K562 (cell line): ENCODE results near the gene CCDC28B. TPM values are rescaled to one million over a fixed set of nuclear protein-coding genes. Genes with fewer than 3 reads are reported as not detected.

Experiments
- CXXC5 ChIP-seq: fragments of 250-450 bp; sonication (Bioruptor Pico); IDR thresholded peaks from 2 replicates; pipeline ENCODE4 v1.8.0; 2022; ENCODE audit warnings: inconsistent platforms, mild to moderate bottlenecking, moderate library complexity
- ELF1 ChIP-seq: fragments of 200-800 bp; sonication (Bioruptor generic); IDR thresholded peaks from 2 replicates; pipeline ENCODE4 v1.6.1; 2016; ENCODE audit warnings: missing genetic modification characterization, missing compliant biosample characterization
- FOXK2 ChIP-seq, 2 experiments: fragments of 450-650 bp; IDR thresholded peaks in 1 of 2; conservative IDR thresholded peaks in 1 of 2; 2 replicates each; pipeline ENCODE4 v1.6.1; 2016; ENCODE audit warnings: low read depth in 2 of 2, mild to moderate bottlenecking in 1 of 2
- ID3 ChIP-seq, 2 experiments: fragments of 250-450 bp in 1 of 2; fragments of 450-650 bp in 1 of 2; sonication (Bioruptor Pico) in 1 of 2; IDR thresholded peaks; 2 replicates each; pipeline versions ENCODE4 v1.6.1 to v1.8.0; 2016 to 2021; ENCODE audit warnings: mild to moderate bottlenecking in 2 of 2, moderate library complexity in 2 of 2, missing compliant biosample characterization in 1 of 2, missing genetic modification characterization in 1 of 2
- IRF1 ChIP-seq: sonication (generic); formaldehyde crosslinking; IDR thresholded peaks from 2 replicates; pipeline ENCODE4 v1.8.0; 2022; ENCODE audit warnings: missing genetic modification reagents, mild to moderate bottlenecking, borderline replicate concordance
- MED1 ChIP-seq: sonication (generic); formaldehyde crosslinking; IDR thresholded peaks from 2 replicates; pipeline ENCODE4 v1.8.1; 2023; ENCODE audit warnings: missing genetic modification reagents, borderline replicate concordance
- NR0B1 ChIP-seq: fragments of 450-650 bp; IDR thresholded peaks from one replicate; pipeline ENCODE4 v1.6.1; 2018; ENCODE audit warnings: mild to moderate bottlenecking, moderate library complexity; ENCODE audit not compliant: partially characterized antibody
- POLR2AphosphoS2 ChIP-seq: IDR thresholded peaks from 2 replicates; pipeline ENCODE4 v1.6.1; 2012; ENCODE audit warnings: low read length, improper control_type of control experiment
- PTRF ChIP-seq: fragments of 450-650 bp; IDR thresholded peaks from 2 replicates; pipeline ENCODE4 v1.6.1; 2016; ENCODE audit warnings: mild to moderate bottlenecking, missing genetic modification characterization, missing compliant biosample characterization
- RBBP5 ChIP-seq: fragments of 200-600 bp; sonication (generic); IDR thresholded peaks from 2 replicates; pipeline ENCODE4 v1.6.1; 2012; ENCODE audit warnings: borderline replicate concordance, mild to moderate bottlenecking, low read length, control low read depth, inconsistent platforms; ENCODE audit not compliant: insufficient read depth, poor library complexity, severe bottlenecking
- RBM34 ChIP-seq: fragments of 200-400 bp; formaldehyde crosslinking; IDR thresholded peaks from 2 replicates; pipeline ENCODE4 v1.6.1; 2018; ENCODE audit warnings: low read length, borderline replicate concordance; ENCODE audit not compliant: insufficient read depth
- SRF ChIP-seq, 2 experiments: fragments of 250-450, 450-650 bp in 1 of 2; sonication (Bioruptor Pico) in 1 of 2; sonication (generic) in 1 of 2; formaldehyde crosslinking; IDR thresholded peaks; 2 replicates each; pipeline versions ENCODE4 v1.5.0 to v1.5.1; 2020 to 2022; ENCODE audit warnings: mild to moderate bottlenecking in 1 of 2, missing genetic modification reagents in 1 of 2
- TRIM28 ChIP-seq: fragments of 450-650 bp; IDR thresholded peaks from 2 replicates; pipeline ENCODE4 v1.6.1; 2017
- ZNF175 ChIP-seq: fragments of 200-800 bp; sonication (Bioruptor generic); IDR thresholded peaks from 2 replicates; pipeline ENCODE4 v1.6.1; 2016; ENCODE audit warnings: low read depth, mild to moderate bottlenecking, missing genetic modification characterization, missing compliant biosample characterization
- ZNF277 ChIP-seq: fragments of 250-450 bp; sonication (Bioruptor Pico); IDR thresholded peaks from 2 replicates; pipeline ENCODE4 v1.8.0; 2022; ENCODE audit warnings: inconsistent platforms, mild to moderate bottlenecking, moderate library complexity, borderline replicate concordance
- ZNF3 ChIP-seq: fragments of 250-450 bp; sonication (Bioruptor Pico); IDR thresholded peaks from 2 replicates; pipeline ENCODE4 v1.5.0; 2021; ENCODE audit warnings: mild to moderate bottlenecking, moderate library complexity
- ZNF77 ChIP-seq: fragments of 250-450 bp; sonication (Bioruptor Pico); IDR thresholded peaks from 2 replicates; pipeline ENCODE4 v1.5.0; 2020
- polyA plus RNA-seq, 8 experiments: library from polyadenylated mRNA; depleted of rRNA in 4 of 8; stranded (reverse) in 5 of 8; unstranded in 3 of 8; fragments of >200 nt; fragmentation: Nextera tagmentation in 2 of 8; fragmentation: Illumina TruSeq in 1 of 8; extraction: Ambion mirVana in 2 of 8; extraction: Trizol in 1 of 8; gene quantifications; 2 replicates each; pipeline versions ENCODE4 v1.2.1 to v1.2.3, GENCODE V29; 2011 to 2014; ENCODE audit warnings: inconsistent platforms in 1 of 8, missing spikeins in 1 of 8
- total RNA-seq, 7 experiments: library from RNA; depleted of rRNA in 6 of 7; stranded (reverse); fragments of >200 nt in 6 of 7; fragmentation: Illumina TruSeq in 2 of 7; extraction: Trizol in 2 of 7; gene quantifications; 2 replicates each; pipeline versions ENCODE4 v1.2.1 to v1.2.3, GENCODE V29; 2011 to 2021; ENCODE audit warnings: low replicate concordance in 1 of 7
- TF ChIP-seq, protein P1 (sequence below), 2 experiments: fragments of 450-650 bp in 1 of 2; IDR thresholded peaks; 2 replicates each; pipeline ENCODE4 v1.6.1; 2011 to 2017; ENCODE audit warnings: low read depth in 2 of 2, antibody characterized with exemption in 1 of 2, borderline replicate concordance in 1 of 2, low read length in 1 of 2, mild to moderate bottlenecking in 1 of 2, mixed read lengths in 1 of 2; ENCODE audit not compliant: control insufficient read depth in 1 of 2

CCDC28B gene
- total and polyA plus RNA-seq, 9 of the 15 experiments (the other 6 are each of a cell fraction or from before 2014, with no cell fraction given): 5.7 to 54.5 (median 31.7) TPM

DNA sequence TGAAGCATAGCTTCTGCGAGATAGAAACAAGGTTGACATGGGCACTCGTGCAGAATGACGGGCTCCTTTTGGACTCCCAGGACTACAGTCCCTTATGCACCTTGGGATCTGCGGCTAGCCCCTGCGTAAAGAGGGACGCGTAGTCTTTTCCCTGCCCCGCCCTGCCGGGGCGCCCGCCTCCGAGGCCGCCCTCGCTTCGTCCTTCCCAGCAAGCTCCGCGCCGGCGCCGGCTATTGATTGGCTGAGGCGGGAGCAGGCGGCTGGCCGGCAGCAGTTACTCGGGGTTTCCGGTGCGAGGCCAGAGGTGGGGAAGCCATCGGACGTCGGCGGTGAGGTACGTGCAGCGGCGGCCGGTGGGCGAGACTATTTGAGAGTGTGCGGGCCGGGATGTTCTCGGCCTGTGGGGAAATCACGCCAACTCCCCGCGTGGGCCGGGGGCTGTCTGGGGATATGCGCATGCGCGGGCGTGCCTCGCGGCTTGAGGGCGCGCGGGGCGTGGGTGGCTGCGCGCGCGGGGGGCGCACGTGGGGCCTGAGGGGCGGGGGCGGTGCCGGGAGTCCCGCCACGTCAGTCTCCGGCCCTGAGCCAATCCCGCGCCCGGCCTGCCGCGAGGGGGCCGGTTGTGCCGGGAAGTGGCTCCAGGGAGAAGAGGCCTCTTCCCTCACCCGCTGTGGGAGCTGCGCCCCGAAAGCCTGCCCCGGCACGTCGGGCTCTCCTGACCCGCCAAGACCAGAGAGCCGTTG is 20.8 kb upstream of the CCDC28B start, which contains the start of gene TXLNA (continued):
- TF ChIP-seq, protein P1, sequence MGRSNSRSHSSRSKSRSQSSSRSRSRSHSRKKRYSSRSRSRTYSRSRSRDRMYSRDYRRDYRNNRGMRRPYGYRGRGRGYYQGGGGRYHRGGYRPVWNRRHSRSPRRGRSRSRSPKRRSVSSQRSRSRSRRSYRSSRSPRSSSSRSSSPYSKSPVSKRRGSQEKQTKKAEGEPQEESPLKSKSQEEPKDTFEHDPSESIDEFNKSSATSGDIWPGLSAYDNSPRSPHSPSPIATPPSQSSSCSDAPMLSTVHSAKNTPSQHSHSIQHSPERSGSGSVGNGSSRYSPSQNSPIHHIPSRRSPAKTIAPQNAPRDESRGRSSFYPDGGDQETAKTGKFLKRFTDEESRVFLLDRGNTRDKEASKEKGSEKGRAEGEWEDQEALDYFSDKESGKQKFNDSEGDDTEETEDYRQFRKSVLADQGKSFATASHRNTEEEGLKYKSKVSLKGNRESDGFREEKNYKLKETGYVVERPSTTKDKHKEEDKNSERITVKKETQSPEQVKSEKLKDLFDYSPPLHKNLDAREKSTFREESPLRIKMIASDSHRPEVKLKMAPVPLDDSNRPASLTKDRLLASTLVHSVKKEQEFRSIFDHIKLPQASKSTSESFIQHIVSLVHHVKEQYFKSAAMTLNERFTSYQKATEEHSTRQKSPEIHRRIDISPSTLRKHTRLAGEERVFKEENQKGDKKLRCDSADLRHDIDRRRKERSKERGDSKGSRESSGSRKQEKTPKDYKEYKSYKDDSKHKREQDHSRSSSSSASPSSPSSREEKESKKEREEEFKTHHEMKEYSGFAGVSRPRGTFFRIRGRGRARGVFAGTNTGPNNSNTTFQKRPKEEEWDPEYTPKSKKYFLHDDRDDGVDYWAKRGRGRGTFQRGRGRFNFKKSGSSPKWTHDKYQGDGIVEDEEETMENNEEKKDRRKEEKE (IDR thresholded peaks at IDR 0.05; ENCODE audit: borderline replicate concordance in 1 of 2, control insufficient read depth in 1 of 2, low read depth in 2 of 2, low read length in 1 of 2): peak in 1 of 2 experiments; percentile 44; a peak in 1 of 4 replicates
- TF ChIP-seq RBBP5: peak; percentile 84
- TF ChIP-seq ZNF277 (CRISPR knock-in tag): no peak
- TF ChIP-seq NR0B1: no peak
- no peak; the same call in 1 of the 2 replicates for TF ChIP-seq MED1
- no peak for TF ChIP-seq TRIM28
- peak; percentile 35 to 73; a peak in 2 of 4 replicates for TF ChIP-seq FOXK2 (conservative IDR thresholded peaks at IDR 0.05 in 1 of 2, IDR thresholded peaks at IDR 0.05 in 1 of 2; ENCODE audit: low read depth in 2 of 2)
- no peak for TF ChIP-seq PTRF (tag)
- peak; percentile 95 for TF ChIP-seq CXXC5 (CRISPR knock-in tag)
- TF ChIP-seq ZNF77 (CRISPR knock-in tag): no peak; the same call in 1 of the 2 replicates
- TF ChIP-seq ZNF175 (CRISPR knock-in tag): peak; percentile 86; the same call in 1 of the 2 replicates
- TF ChIP-seq RBM34: 0 out of 2 replicates have a peak, but pooled peaks have one; percentile 83
- TF ChIP-seq ELF1 (tag): peak; percentile 74
- TF ChIP-seq SRF (CRISPR knock-in tag; IDR thresholded peaks at IDR 0.05): peak in 1 of 2 experiments; percentile 67; a peak in 2 of 4 replicates
- TF ChIP-seq ZNF3 (CRISPR knock-in tag): no peak
- peak; percentile 92 for TF ChIP-seq POLR2AphosphoS2
- TF ChIP-seq ID3 (CRISPR knock-in tag; IDR thresholded peaks at IDR 0.05): no peak
- TF ChIP-seq ID3 (tag; IDR thresholded peaks at IDR 0.05): peak; percentile 82; the same call in 1 of the 2 replicates
- no peak for TF ChIP-seq IRF1
